HepG2 (cell line): ENCODE data around the gene CCSER1. TPM values are rescaled to one million over a fixed set of nuclear protein-coding genes. Genes with fewer than 3 reads are reported as not detected.
"Not testable (repeated sequence)": the region's sequence is repeated elsewhere in the genome, so short reads cannot be mapped to it uniquely, and the experiment has no call there.

Source experiments
- ATAC-seq: fragments of 200-7000 bp; cut with Tn5 transposase; 3 replicates; pipeline ENCODE4 v1.9.1; 2020; ENCODE audit warnings: mild to moderate bottlenecking, moderate library complexity
- BruUV-seq: library from RNA; stranded (reverse); fragments of 400-500 nt; replicated peaks from 2 replicates; lab custom pipeline; 2021; lab: Mats Ljungman, UMichigan
- CTCF ChIA-PET: fragments of 300-600 bp; formaldehyde crosslinking; extraction: SDS; loops from one replicate; lab custom pipeline; 2021; ENCODE audit warnings: low total read pairs, inconsistent platforms, low intra/inter-chr PET ratio; lab: Yijun Ruan, JAX
- POLR2A ChIA-PET: fragments of 350-600 bp; sonication (Branson Sonifier 250); formaldehyde crosslinking; loops from one replicate; lab custom pipeline; 2020; ENCODE audit warnings: antibody characterized with exemption, inconsistent platforms; lab: Yijun Ruan, JAX
- DNase-seq: peaks from one replicate; pipeline ENCODE4 v3.0.0-alpha.2; 2015; ENCODE audit warnings: low spot score
- FAIRE-seq: peaks from 3 replicates; lab custom pipeline; 2011; peaks lifted over from hg19 to GRCh38; lab: Jason Lieb, UNC
- H2AFZ ChIP-seq: one replicate; pipeline ENCODE4 v1.6.1; 2011; ENCODE audit warnings: low read length, inconsistent platforms
- H3K27ac ChIP-seq: fragments of 300-600 bp; 3 replicates; pipeline ENCODE4 v1.8.0; 2011; ENCODE audit warnings: mixed run types, mild to moderate bottlenecking, mixed read lengths, low read length, inconsistent platforms; ENCODE audit not compliant: insufficient read depth; ENCODE audit errors: extremely low read length
- H3K27me3 ChIP-seq, 2 experiments: fragments of 200-600 bp in 1 of 2; 2 replicates in 1 of 2; 3 replicates in 1 of 2; pipeline versions ENCODE4 v1.6.0 to v1.8.0; 2011; ENCODE audit warnings: low read length in 2 of 2, mild to moderate bottlenecking in 2 of 2, moderate library complexity in 2 of 2, inconsistent platforms in 1 of 2; ENCODE audit not compliant: insufficient read depth in 2 of 2, control insufficient read depth in 1 of 2
- H3K36me3 ChIP-seq, 2 experiments: fragments of 200-600 bp in 1 of 2; replicated peaks in 1 of 2; 2 replicates in 1 of 2; 3 replicates in 1 of 2; pipeline versions ENCODE4 v1.5.1 to v1.8.0; 2011; ENCODE audit warnings: low read length in 2 of 2, inconsistent platforms in 1 of 2; ENCODE audit not compliant: insufficient read depth in 2 of 2, control insufficient read depth in 1 of 2
- H3K4me1 ChIP-seq: 2 replicates; pipeline ENCODE4 v1.5.1; 2012; ENCODE audit warnings: low read length, inconsistent platforms; ENCODE audit not compliant: insufficient read depth
- H3K4me2 ChIP-seq: 2 replicates; pipeline ENCODE4 v1.6.0; 2011; ENCODE audit warnings: low read depth, low read length, inconsistent platforms
- H3K4me3 ChIP-seq, 3 experiments: fragments of 200-600 bp in 1 of 3; sonication (generic), shearing (Covaris generic) in 1 of 3; replicated peaks in 1 of 3; 2 replicates each; pipeline ENCODE4 v1.5.1; 2011 to 2016; ENCODE audit warnings: low read length in 3 of 3, inconsistent platforms in 2 of 3, low read depth in 2 of 3, mild to moderate bottlenecking in 2 of 3, control low read depth in 1 of 3, mixed read lengths in 1 of 3; ENCODE audit not compliant: insufficient read depth in 1 of 3
- H3K79me2 ChIP-seq: one replicate; pipeline ENCODE4 v1.6.1; 2011; ENCODE audit warnings: low read length, inconsistent platforms; ENCODE audit not compliant: insufficient read depth
- H3K9ac ChIP-seq: 2 replicates; pipeline ENCODE4 v1.6.0; 2011; ENCODE audit warnings: mild to moderate bottlenecking, low read depth, low read length, inconsistent platforms; ENCODE audit not compliant: insufficient read depth
- H3K9me3 ChIP-seq: 2 replicates; pipeline ENCODE4 v1.5.1; 2012; ENCODE audit warnings: mild to moderate bottlenecking, low read length
- H4K20me1 ChIP-seq: 2 replicates; pipeline ENCODE4 v1.6.0; 2011; ENCODE audit warnings: inconsistent platforms, mild to moderate bottlenecking, low read length, moderate library complexity; ENCODE audit not compliant: insufficient read depth
- FOXM1 ChIP-seq: sonication (generic); formaldehyde crosslinking; IDR thresholded peaks from 2 replicates; pipeline ENCODE4 v1.5.0; 2020; ENCODE audit warnings: missing genetic modification reagents
- IKZF4 ChIP-seq: sonication (generic); formaldehyde crosslinking; IDR thresholded peaks from 2 replicates; pipeline ENCODE4 v1.5.1; 2020; ENCODE audit warnings: borderline replicate concordance, mild to moderate bottlenecking, low read depth, missing genetic modification reagents; ENCODE audit errors: not compliant biosample characterization
- MTF2 ChIP-seq: sonication (generic); formaldehyde crosslinking; IDR thresholded peaks from 2 replicates; pipeline ENCODE4 v1.5.0; 2020; ENCODE audit warnings: missing genetic modification reagents, borderline replicate concordance
- NFRKB ChIP-seq: fragments of 450-650 bp; IDR thresholded peaks from 2 replicates; pipeline ENCODE4 v1.6.1; 2017
- TAF15 ChIP-seq: fragments of 200-400 bp; formaldehyde crosslinking; IDR thresholded peaks from one replicate; pipeline ENCODE4 v1.6.1; 2018; ENCODE audit warnings: mild to moderate bottlenecking, low read depth, low read length; ENCODE audit not compliant: poor library complexity, severe bottlenecking
- XBP1 ChIP-seq: sonication (generic); formaldehyde crosslinking; IDR thresholded peaks from 2 replicates; pipeline ENCODE4 v1.5.0; 2020; ENCODE audit warnings: missing genetic modification reagents
- WGBS: methylation state at CpG from one replicate; pipeline ENCODE4 v1.1.6; 2017; ENCODE audit warnings: low lambda C conversion rate; 5-methylcytosine and 5-hydroxymethylcytosine counted together
- in situ Hi-C: cut with HindIII; loops from 2 replicates; pipeline ENCODE4 v1.10.0; 2017; ENCODE audit warnings: low pct_unique_long_range_greater_than_20kb; ENCODE audit not compliant: extremely low pct_ligation_motif_present
- intact Hi-C: fragments of 100-400 bp; cut with micrococcal nuclease; formaldehyde crosslinking; loops from one replicate; pipeline ENCODE4 v1.10.0; 2022; ENCODE audit not compliant: unreplicated experiment
- polyA plus RNA-seq, 8 experiments: library from polyadenylated mRNA; depleted of rRNA in 3 of 8; stranded (reverse) in 7 of 8; unstranded in 1 of 8; fragments of >200 nt; fragmentation: Illumina TruSeq in 4 of 8; extraction: Trizol in 4 of 8; gene quantifications; 2 replicates each; pipeline versions ENCODE4 v1.2.1 to v1.2.3, GENCODE V29; 2011 to 2016; ENCODE audit warnings: low read depth in 4 of 8, missing spikeins in 1 of 8, mixed read lengths in 1 of 8; ENCODE audit not compliant: insufficient read depth in 1 of 8
- total RNA-seq, 5 experiments: library from RNA; depleted of rRNA; stranded (reverse); fragments of >200 nt; fragmentation: Illumina TruSeq; extraction: Trizol; gene quantifications; 2 replicates each; pipeline ENCODE4 v1.2.3, GENCODE V29; 2016; ENCODE audit warnings: low read depth in 1 of 5

CCSER1 gene
- total and polyA plus RNA-seq, 2 of the 13 experiments (the other 11 are each of a cell fraction or from before 2014, with no cell fraction given) = not detected

DNA sequence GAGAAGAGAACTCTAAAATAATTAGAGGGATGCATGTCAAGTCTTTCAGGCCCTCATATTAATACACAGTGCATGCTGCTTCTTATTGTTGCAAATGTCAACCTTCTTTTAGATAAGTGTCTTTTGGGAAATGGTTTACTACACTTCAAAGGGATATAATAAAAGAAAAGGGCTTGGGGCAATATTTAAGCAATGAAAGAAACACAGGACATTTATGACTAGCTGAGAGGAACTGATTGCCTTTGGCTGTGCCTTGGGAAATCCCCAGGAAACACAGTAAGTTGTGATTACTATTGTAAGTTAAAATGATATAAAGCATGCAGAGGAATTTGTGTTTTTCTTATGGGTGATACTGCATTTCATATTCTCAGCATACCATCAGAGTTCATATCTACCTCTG, 1140.3 kb downstream of the CCSER1 start:
- Histone ChIP-seq H3K27ac (no peak overlapping the region), H3K9me3 (no peaks in the 10 kb centered on the region; the same call in 1 of the 2 replicates), H4K20me1 (no peaks in the 10 kb centered on the region), H3K79me2 (no peaks in the 10 kb centered on the region), H3K9ac (no peak overlapping the region), H3K4me3 (no peak overlapping the region), H3K36me3 (no peaks in the 10 kb centered on the region), H3K4me1 (no peaks in the 10 kb centered on the region)
- intact Hi-C loops (no loop called here), in situ Hi-C loops (no loop called here)
- no TSS peak for BruUV-seq
- DNase-seq (no peak), ATAC-seq (no peak), FAIRE-seq (no peak)
- CTCF ChIA-PET = no interaction called here
- no peak for TF ChIP-seq TAF15
- no peak for TF ChIP-seq XBP1 (CRISPR knock-in tag)
- no peak for TF ChIP-seq IKZF4
- TF ChIP-seq NFRKB = no peak
- TF ChIP-seq MTF2 (CRISPR knock-in tag) = no peak
- no peak for TF ChIP-seq FOXM1 (CRISPR knock-in tag)
- TF ChIP-seq, all 625 proteins: peak for 0
- Histone ChIP-seq H3K4me2 (no peak overlapping the region), H3K27me3 (no peaks in the 10 kb centered on the region), H2AFZ (no peak overlapping the region)
- POLR2A ChIA-PET = no interaction called here

DNA sequence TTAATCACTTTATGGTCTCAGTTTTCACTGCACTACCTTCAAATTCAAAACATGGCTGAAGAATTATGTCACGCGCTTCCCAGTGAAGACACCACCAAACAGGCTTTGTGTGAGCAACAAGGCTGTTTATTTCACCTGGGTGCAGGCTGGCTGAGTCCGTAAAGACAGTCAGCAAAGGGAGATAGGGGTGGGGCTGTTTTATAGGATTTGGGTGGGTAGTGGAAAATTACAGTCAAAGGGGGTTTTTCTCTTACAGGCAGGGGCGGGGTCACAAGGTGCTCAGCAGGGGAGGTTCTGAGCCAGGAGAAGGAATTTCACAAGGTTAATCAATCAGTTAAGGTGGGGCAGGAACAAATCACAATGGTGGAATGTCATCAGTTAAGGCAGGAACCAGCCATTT, 1141.3 kb downstream of the CCSER1 start:
- H2AFZ ChIP-seq, POLR2A ChIA-PET, H3K9me3 ChIP-seq, FAIRE-seq, H3K4me3 ChIP-seq, H3K27me3 ChIP-seq, BruUV-seq, H3K36me3 ChIP-seq, ATAC-seq, H3K9ac ChIP-seq, H4K20me1 ChIP-seq, H3K4me1 ChIP-seq, CTCF ChIA-PET, DNase-seq, H3K27ac ChIP-seq, H3K79me2 ChIP-seq, in situ Hi-C loops, intact Hi-C loops, H3K4me2 ChIP-seq: not testable (repeated sequence)
- WGBS = 21% methylated on average over 4 of the region's 4 CpGs
